ENCODE measurements around the gene WDR20.

DNA sequence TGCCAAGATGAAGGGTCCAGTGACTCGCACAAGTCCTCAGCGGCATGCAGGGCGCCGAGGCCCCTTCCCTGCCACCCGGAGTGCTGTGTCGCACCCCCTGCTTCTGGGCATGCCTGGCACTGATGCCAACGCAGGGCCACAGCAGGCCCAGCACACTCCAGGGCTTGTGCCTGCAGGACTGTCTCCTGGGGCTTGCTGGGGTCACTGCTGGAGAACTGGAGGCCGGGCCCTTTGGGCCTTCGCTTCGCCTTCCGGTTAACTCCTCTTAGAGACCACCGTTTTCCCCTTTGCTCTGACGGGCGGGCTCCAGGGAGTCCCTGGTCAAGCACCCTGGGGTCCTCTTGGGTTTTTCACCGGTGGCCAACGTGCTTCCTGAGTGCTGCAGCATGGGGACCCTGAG lies 79.6 kb downstream of the WDR20 start:
- TF ChIP-seq, protein P1, sequence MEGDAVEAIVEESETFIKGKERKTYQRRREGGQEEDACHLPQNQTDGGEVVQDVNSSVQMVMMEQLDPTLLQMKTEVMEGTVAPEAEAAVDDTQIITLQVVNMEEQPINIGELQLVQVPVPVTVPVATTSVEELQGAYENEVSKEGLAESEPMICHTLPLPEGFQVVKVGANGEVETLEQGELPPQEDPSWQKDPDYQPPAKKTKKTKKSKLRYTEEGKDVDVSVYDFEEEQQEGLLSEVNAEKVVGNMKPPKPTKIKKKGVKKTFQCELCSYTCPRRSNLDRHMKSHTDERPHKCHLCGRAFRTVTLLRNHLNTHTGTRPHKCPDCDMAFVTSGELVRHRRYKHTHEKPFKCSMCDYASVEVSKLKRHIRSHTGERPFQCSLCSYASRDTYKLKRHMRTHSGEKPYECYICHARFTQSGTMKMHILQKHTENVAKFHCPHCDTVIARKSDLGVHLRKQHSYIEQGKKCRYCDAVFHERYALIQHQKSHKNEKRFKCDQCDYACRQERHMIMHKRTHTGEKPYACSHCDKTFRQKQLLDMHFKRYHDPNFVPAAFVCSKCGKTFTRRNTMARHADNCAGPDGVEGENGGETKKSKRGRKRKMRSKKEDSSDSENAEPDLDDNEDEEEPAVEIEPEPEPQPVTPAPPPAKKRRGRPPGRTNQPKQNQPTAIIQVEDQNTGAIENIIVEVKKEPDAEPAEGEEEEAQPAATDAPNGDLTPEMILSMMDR (IDR thresholded peaks at IDR 0.05; ENCODE audit: insufficient read depth, low read length, poor library complexity, severe bottlenecking), result no peak
- no peak for TF ChIP-seq EZH2phosphoT487 (conservative IDR thresholded peaks at IDR 0.05; ENCODE audit: low read length)
